ENCODE results near the gene AP2M1. TPM values are rescaled to one million over a fixed set of nuclear protein-coding genes. Genes with fewer than 3 reads are reported as not detected.

AP2M1 gene
- total RNA-seq, 1 experiment from 2014 or later = 946 TPM

GRCh38 chr3:184186902-184187207 lies 12.2 kb downstream of the AP2M1 start:
- no peaks in the 10 kb centered on the region for H3K9me3 ChIP-seq
- no peaks in the 10 kb centered on the region for H3K27me3 ChIP-seq
- no peak for DNase-seq
- H3K36me3 ChIP-seq = peaks cover 83% of the 10 kb centered on the region
- H3K4me3 ChIP-seq = peak overlapping the region; percentile 93

- no peak for DNase-seq
- H3K9me3 ChIP-seq = no peaks in the 10 kb centered on the region
- H3K36me3 ChIP-seq = peaks cover 83% of the 10 kb centered on the region
- H3K27me3 ChIP-seq = no peaks in the 10 kb centered on the region
- H3K4me3 ChIP-seq = no peak overlapping the region
These were observed 13.4 kb downstream of the AP2M1 start for GRCh38 chr3:184188080-184188479.

- Histone ChIP-seq H3K9me3 (no peaks in the 10 kb centered on the region), H3K4me3 (no peak overlapping the region), H3K36me3 (peaks cover 81% of the 10 kb centered on the region), H3K27me3 (no peaks in the 10 kb centered on the region)
- DNase-seq = no peak
These were observed 14.8 kb downstream of the AP2M1 start for GRCh38 chr3:184189421-184189820.

GRCh38 chr3:184192889-184193288 lies 18.2 kb downstream of the AP2M1 start:
- no peaks in the 10 kb centered on the region for H3K9me3 ChIP-seq
- no peak for DNase-seq
- H3K4me3 ChIP-seq = no peak overlapping the region
- no peaks in the 10 kb centered on the region for H3K27me3 ChIP-seq
- peaks cover 74% of the 10 kb centered on the region for H3K36me3 ChIP-seq

- Histone ChIP-seq H3K27me3 (no peaks in the 10 kb centered on the region), H3K9me3 (no peaks in the 10 kb centered on the region), H3K36me3 (peaks cover 62% of the 10 kb centered on the region), H3K4me3 (no peak overlapping the region)
- no peak for DNase-seq
These were observed 19.4 kb downstream of the AP2M1 start for GRCh38 chr3:184193991-184194539.

- Histone ChIP-seq H3K36me3 (peaks cover 38% of the 10 kb centered on the region), H3K4me3 (no peak overlapping the region), H3K9me3 (no peaks in the 10 kb centered on the region), H3K27me3 (no peaks in the 10 kb centered on the region)
- DNase-seq = no peak
These were observed 21.9 kb downstream of the AP2M1 start for GRCh38 chr3:184196536-184196935.

GRCh38 chr3:184198509-184198908 lies 23.9 kb downstream of the AP2M1 start:
- Histone ChIP-seq H3K27me3 (no peaks in the 10 kb centered on the region), H3K9me3 (no peaks in the 10 kb centered on the region), H3K36me3 (peaks cover 20% of the 10 kb centered on the region), H3K4me3 (no peak overlapping the region)
- DNase-seq = no peak

- Histone ChIP-seq H3K9me3 (no peaks in the 10 kb centered on the region), H3K27me3 (no peaks in the 10 kb centered on the region), H3K36me3 (peaks cover 2% of the 10 kb centered on the region; the same call in 1 of the 2 replicates), H3K4me3 (no peak overlapping the region)
- DNase-seq = no peak
These were observed 26.2 kb downstream of the AP2M1 start for GRCh38 chr3:184200825-184201224.

GRCh38 chr3:184203526-184203925 lies 28.9 kb downstream of the AP2M1 start:
- H3K36me3 ChIP-seq = no peaks in the 10 kb centered on the region
- H3K27me3 ChIP-seq = peaks cover 7% of the 10 kb centered on the region; the same call in 1 of the 2 replicates
- no peaks in the 10 kb centered on the region for H3K9me3 ChIP-seq
- no peak overlapping the region for H3K4me3 ChIP-seq
- DNase-seq = no peak

- Histone ChIP-seq H3K36me3 (no peaks in the 10 kb centered on the region), H3K9me3 (no peaks in the 10 kb centered on the region), H3K4me3 (no peak overlapping the region), H3K27me3 (peaks cover 7% of the 10 kb centered on the region; the same call in 1 of the 2 replicates)
- DNase-seq = no peak
These were observed 34.7 kb downstream of the AP2M1 start for GRCh38 chr3:184209146-184209923.

- peaks cover 7% of the 10 kb centered on the region; the same call in 1 of the 2 replicates for H3K27me3 ChIP-seq
- no peaks in the 10 kb centered on the region for H3K36me3 ChIP-seq
- DNase-seq = no peak
- no peak overlapping the region for H3K4me3 ChIP-seq
- peaks cover 3% of the 10 kb centered on the region; the same call in 1 of the 2 replicates for H3K9me3 ChIP-seq
These were observed 36.6 kb downstream of the AP2M1 start for GRCh38 chr3:184211297-184211696.

- Histone ChIP-seq H3K4me3 (no peak overlapping the region), H3K36me3 (no peaks in the 10 kb centered on the region), H3K27me3 (peaks cover 5% of the 10 kb centered on the region; the same call in 1 of the 2 replicates), H3K9me3 (peaks cover 3% of the 10 kb centered on the region; the same call in 1 of the 2 replicates)
- no peak for DNase-seq
These were observed 37.1 kb downstream of the AP2M1 start for GRCh38 chr3:184211718-184212117.

- DNase-seq = no peak
- H3K36me3 ChIP-seq = no peaks in the 10 kb centered on the region
- no peak overlapping the region for H3K4me3 ChIP-seq
- peaks cover 3% of the 10 kb centered on the region; the same call in 1 of the 2 replicates for H3K9me3 ChIP-seq
- peaks cover 11% of the 10 kb centered on the region; the same call in 1 of the 2 replicates for H3K27me3 ChIP-seq
These were observed 44.2 kb downstream of the AP2M1 start for GRCh38 chr3:184218814-184219213.

- Histone ChIP-seq H3K27me3 (peaks cover 28% of the 10 kb centered on the region), H3K9me3 (no peaks in the 10 kb centered on the region), H3K36me3 (no peaks in the 10 kb centered on the region), H3K4me3 (no peak overlapping the region)
- no peak for DNase-seq
These were observed 47.9 kb downstream of the AP2M1 start for GRCh38 chr3:184222521-184222920.

GRCh38 chr3:184223946-184224345 lies 49.3 kb downstream of the AP2M1 start:
- Histone ChIP-seq H3K36me3 (no peaks in the 10 kb centered on the region), H3K27me3 (peaks cover 38% of the 10 kb centered on the region), H3K4me3 (no peak overlapping the region), H3K9me3 (no peaks in the 10 kb centered on the region)
- DNase-seq = no peak

GRCh38 chr3:184227481-184227935 lies 52.9 kb downstream of the AP2M1 start:
- DNase-seq = peak; percentile 38

GRCh38 chr3:184228376-184229137 lies 53.9 kb downstream of the AP2M1 start:
- Histone ChIP-seq H3K9me3 (no peaks in the 10 kb centered on the region), H3K36me3 (no peaks in the 10 kb centered on the region), H3K27me3 (peaks cover 59% of the 10 kb centered on the region), H3K4me3 (no peak overlapping the region)
- DNase-seq = no peak

More at GRCh38 chr3:184227481-184227935, 52.9 kb downstream of the AP2M1 start:
- Histone ChIP-seq H3K4me3 (no peak overlapping the region), H3K27me3 (peaks cover 59% of the 10 kb centered on the region), H3K36me3 (no peaks in the 10 kb centered on the region), H3K9me3 (no peaks in the 10 kb centered on the region)

Data from MG63 (cell line).